WTC11 (cell line): ENCODE results near the gene IL36A.

Experiments used
- ATF2 ChIP-seq: sonication (generic); formaldehyde crosslinking; IDR thresholded peaks from 2 replicates; pipeline ENCODE4 v1.8.1; 2022; ENCODE audit warnings: low read depth, missing genetic modification reagents, borderline replicate concordance
- ATF3 ChIP-seq: sonication (generic); formaldehyde crosslinking; conservative IDR thresholded peaks from 2 replicates; pipeline ENCODE4 v1.8.1; 2022; ENCODE audit warnings: mild to moderate bottlenecking, missing genetic modification reagents
- CTCF ChIP-seq: fragments of 200-600 bp; IDR thresholded peaks from 2 replicates; pipeline ENCODE4 v1.8.0; 2022; ENCODE audit warnings: antibody characterized with exemption
- EMX1 ChIP-seq: fragments of 250-450 bp; sonication (Bioruptor Pico); IDR thresholded peaks from 2 replicates; pipeline ENCODE4 v1.8.0; 2021; ENCODE audit warnings: mild to moderate bottlenecking
- FOXJ3 ChIP-seq: sonication (generic); formaldehyde crosslinking; IDR thresholded peaks from 2 replicates; pipeline ENCODE4 v1.9.0; 2021; ENCODE audit warnings: missing genetic modification reagents, mild to moderate bottlenecking, borderline replicate concordance
- JUN ChIP-seq: sonication (generic); formaldehyde crosslinking; IDR thresholded peaks from 2 replicates; pipeline ENCODE4 v1.8.0; 2023; ENCODE audit warnings: mild to moderate bottlenecking, missing genetic modification reagents
- MAX ChIP-seq: sonication (generic); formaldehyde crosslinking; IDR thresholded peaks from 2 replicates; pipeline ENCODE4 v1.8.0; 2022; ENCODE audit warnings: mild to moderate bottlenecking, missing genetic modification reagents
- PREB ChIP-seq: sonication (generic); formaldehyde crosslinking; IDR thresholded peaks from 2 replicates; pipeline ENCODE4 v1.8.1; 2022; ENCODE audit warnings: mild to moderate bottlenecking, missing genetic modification reagents, moderate library complexity, borderline replicate concordance
- SMAD3 ChIP-seq: sonication (generic); formaldehyde crosslinking; IDR thresholded peaks from 2 replicates; pipeline ENCODE4 v1.8.0; 2022; ENCODE audit warnings: missing genetic modification reagents, mild to moderate bottlenecking, borderline replicate concordance
- SP1 ChIP-seq: sonication (generic); formaldehyde crosslinking; conservative IDR thresholded peaks from 2 replicates; pipeline ENCODE4 v1.8.1; 2022; ENCODE audit warnings: missing genetic modification reagents
- ZBTB21 ChIP-seq: sonication (generic); formaldehyde crosslinking; IDR thresholded peaks from 2 replicates; pipeline ENCODE4 v1.8.1; 2023; ENCODE audit warnings: mild to moderate bottlenecking, missing genetic modification reagents, borderline replicate concordance
- ZNF281 ChIP-seq: sonication (generic); formaldehyde crosslinking; IDR thresholded peaks from 2 replicates; pipeline ENCODE4 v1.8.0; 2023; ENCODE audit warnings: mild to moderate bottlenecking, missing genetic modification reagents
- TF ChIP-seq, protein P1 (sequence below): sonication (generic); formaldehyde crosslinking; IDR thresholded peaks from 2 replicates; pipeline ENCODE4 v1.8.1; 2023; ENCODE audit warnings: mild to moderate bottlenecking, missing genetic modification reagents, moderate library complexity

GRCh38 chr2:113054066-113054465 lies 48.8 kb downstream of the IL36A start:
- TF ChIP-seq ATF3 (CRISPR knock-in tag) (no peak), ZBTB21 (CRISPR knock-in tag) (no peak), CTCF (no peak), MAX (CRISPR knock-in tag) (no peak), ZNF281 (CRISPR knock-in tag) (no peak), SP1 (no peak), ATF2 (no peak), SMAD3 (CRISPR knock-in tag) (no peak), FOXJ3 (CRISPR knock-in tag) (no peak), EMX1 (no peak), PREB (CRISPR knock-in tag) (no peak), JUN (no peak)
- TF ChIP-seq, protein P1, sequence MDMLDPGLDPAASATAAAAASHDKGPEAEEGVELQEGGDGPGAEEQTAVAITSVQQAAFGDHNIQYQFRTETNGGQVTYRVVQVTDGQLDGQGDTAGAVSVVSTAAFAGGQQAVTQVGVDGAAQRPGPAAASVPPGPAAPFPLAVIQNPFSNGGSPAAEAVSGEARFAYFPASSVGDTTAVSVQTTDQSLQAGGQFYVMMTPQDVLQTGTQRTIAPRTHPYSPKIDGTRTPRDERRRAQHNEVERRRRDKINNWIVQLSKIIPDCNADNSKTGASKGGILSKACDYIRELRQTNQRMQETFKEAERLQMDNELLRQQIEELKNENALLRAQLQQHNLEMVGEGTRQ (CRISPR knock-in tag): no peak
